ENCODE results near the gene POLR1B. TPM values are rescaled to one million over a fixed set of nuclear protein-coding genes. Genes with fewer than 3 reads are reported as not detected.
"Not testable (repeated sequence)": the region's sequence is repeated elsewhere in the genome, so short reads cannot be mapped to it uniquely, and the experiment has no call there.

Gene POLR1B
- total RNA-seq, 1 experiment from 2014 or later, result 70.0 TPM

DNA sequence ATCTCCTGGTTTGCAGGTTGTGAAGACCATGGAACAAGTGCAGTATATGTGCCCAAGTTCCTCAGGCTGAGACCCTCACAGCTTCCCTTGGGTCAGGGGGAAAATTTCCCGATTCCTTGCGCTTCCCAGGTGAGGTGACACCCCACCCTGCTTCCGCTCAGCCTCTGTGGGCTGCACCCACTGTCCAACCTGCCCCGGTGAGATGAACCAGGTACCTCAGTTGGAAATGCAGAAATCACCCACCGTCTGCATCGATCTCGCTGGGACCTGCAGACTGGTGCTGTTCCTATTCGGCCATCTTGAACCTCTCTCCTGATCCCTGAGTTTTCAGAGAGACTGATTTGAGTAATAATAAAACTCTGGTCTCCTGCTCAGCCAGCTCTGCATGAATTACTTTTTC, 72.8 kb downstream of the POLR1B start:
- H3K27me3 ChIP-seq (replicated peaks; ENCODE audit: insufficient read depth, low read depth, low read length, poor library complexity), result no peaks in the 10 kb centered on the region
- no peaks in the 10 kb centered on the region for H3K4me1 ChIP-seq (ENCODE audit: insufficient read depth, low read length, poor library complexity, severe bottlenecking)
- no peaks in the 10 kb centered on the region for H3K9me3 ChIP-seq (ENCODE audit: low read depth, low read length, poor library complexity, severe bottlenecking)
- BruUV-seq (replicated peaks), result no TSS peak
- intact Hi-C loops (cut with micrococcal nuclease; ENCODE audit: unreplicated experiment), result no loop called here
- no peak overlapping the region for H3K4me3 ChIP-seq (ENCODE audit: low read depth, low read length, poor library complexity, severe bottlenecking)
- ChIA-PET POLR2A (ENCODE audit: low non-redundant PET) (no interaction called here), CTCF (no interaction called here)
- no peaks in the 10 kb centered on the region for H3K36me3 ChIP-seq (ENCODE audit: insufficient read depth, low read length, poor library complexity, severe bottlenecking)
- no peak for TF ChIP-seq CTCF (conservative IDR thresholded peaks at IDR 0.05; ENCODE audit: low read depth, low read length)
- TF ChIP-seq EZH2 (IDR thresholded peaks at IDR 0.05; ENCODE audit: borderline replicate concordance, low read depth, low read length, poor library complexity, severe bottlenecking), result no peak
- no peak overlapping the region for H3K27ac ChIP-seq (ENCODE audit: low read depth, low read length, poor library complexity, severe bottlenecking)
- DNase-seq (ENCODE audit: low spot score), result no peak

DNA sequence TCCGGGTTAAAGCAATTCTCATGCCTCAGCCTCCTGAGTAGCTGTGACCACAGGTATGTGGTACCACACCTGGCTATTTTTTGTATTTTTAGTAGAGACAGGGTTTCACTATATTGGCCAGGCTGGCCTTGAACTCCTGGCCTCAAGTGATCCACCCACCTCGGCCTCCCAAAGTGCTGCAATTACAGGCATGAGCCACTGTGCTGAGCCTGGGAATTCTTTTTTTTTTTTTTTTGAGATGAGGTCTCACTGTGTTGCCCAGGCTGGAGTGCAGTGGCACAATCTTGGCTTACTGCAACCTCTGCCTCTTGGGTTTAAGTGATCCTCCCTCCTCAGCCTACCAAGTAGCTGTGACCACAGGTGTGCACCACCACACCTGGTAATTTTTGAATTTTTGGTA, 73.5 kb downstream of the POLR1B start:
- CTCF ChIA-PET; H3K27ac ChIP-seq (ENCODE audit: low read depth, low read length, poor library complexity, severe bottlenecking): not testable (repeated sequence)

GRCh38 chr2:112618383-112618782, 76.1 kb downstream of the POLR1B start:
- POLR2A ChIA-PET (ENCODE audit: low non-redundant PET), result no interaction called here

More for the DNA sequence above, 73.5 kb downstream of the POLR1B start:
- intact Hi-C loops (cut with micrococcal nuclease; ENCODE audit: unreplicated experiment); H3K9me3 ChIP-seq (ENCODE audit: low read depth, low read length, poor library complexity, severe bottlenecking); H3K36me3 ChIP-seq (ENCODE audit: insufficient read depth, low read length, poor library complexity, severe bottlenecking); POLR2A ChIA-PET (ENCODE audit: low non-redundant PET); BruUV-seq (replicated peaks); H3K4me1 ChIP-seq (ENCODE audit: insufficient read depth, low read length, poor library complexity, severe bottlenecking); DNase-seq (ENCODE audit: low spot score); H3K27me3 ChIP-seq (replicated peaks; ENCODE audit: insufficient read depth, low read depth, low read length, poor library complexity); H3K4me3 ChIP-seq (ENCODE audit: low read depth, low read length, poor library complexity, severe bottlenecking): not testable (repeated sequence)

More at GRCh38 chr2:112618383-112618782, 76.1 kb downstream of the POLR1B start:
- H3K4me3 ChIP-seq (ENCODE audit: low read depth, low read length, poor library complexity, severe bottlenecking), result no peak overlapping the region
- no peak for TF ChIP-seq CTCF (conservative IDR thresholded peaks at IDR 0.05; ENCODE audit: low read depth, low read length)
- TF ChIP-seq EZH2 (IDR thresholded peaks at IDR 0.05; ENCODE audit: borderline replicate concordance, low read depth, low read length, poor library complexity, severe bottlenecking), result no peak
- peaks cover 4% of the 10 kb centered on the region for H3K4me1 ChIP-seq (ENCODE audit: insufficient read depth, low read length, poor library complexity, severe bottlenecking)
- intact Hi-C loops (cut with micrococcal nuclease; ENCODE audit: unreplicated experiment), result no loop called here
- no peaks in the 10 kb centered on the region for H3K36me3 ChIP-seq (ENCODE audit: insufficient read depth, low read length, poor library complexity, severe bottlenecking)
- H3K9me3 ChIP-seq (ENCODE audit: low read depth, low read length, poor library complexity, severe bottlenecking), result no peaks in the 10 kb centered on the region
- peak; percentile 20 for DNase-seq (ENCODE audit: low spot score)
- no peaks in the 10 kb centered on the region for H3K27me3 ChIP-seq (replicated peaks; ENCODE audit: insufficient read depth, low read depth, low read length, poor library complexity)
- CTCF ChIA-PET, result no interaction called here
- BruUV-seq (replicated peaks), result no TSS peak
- H3K27ac ChIP-seq (ENCODE audit: low read depth, low read length, poor library complexity, severe bottlenecking), result no peak overlapping the region

All from A673 (cell line).